ENCODE measurements around the gene ALK. TPM values are rescaled to one million over a fixed set of nuclear protein-coding genes. Genes with fewer than 3 reads are reported as not detected.

The ALK gene
- total RNA-seq, 4 donors from 2014 or later: 0.06 to 4.1 TPM; not detected in 2

DNA sequence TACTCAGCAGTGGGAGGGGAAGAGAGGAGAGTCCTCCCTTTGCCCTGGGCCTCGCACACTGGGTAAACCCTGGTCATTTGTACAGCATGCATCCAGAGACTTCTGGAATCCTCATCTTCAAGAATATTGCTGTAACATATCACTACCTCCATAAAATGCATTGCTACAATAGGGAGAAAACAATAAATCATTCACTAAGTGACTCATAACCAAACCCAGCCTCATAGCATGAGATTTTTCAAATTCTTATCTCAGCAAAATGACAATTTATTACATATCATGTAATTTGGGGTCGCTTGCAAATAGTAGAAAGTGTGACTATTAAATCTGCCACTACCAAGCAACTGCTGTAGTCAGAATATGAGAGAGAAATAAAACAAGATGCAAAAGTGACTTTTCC, 189.4 kb downstream of the ALK start:
- intact Hi-C loops (cut with DNase I; ENCODE audit: low total_unique reads): no loop called here
- peaks cover 0 to 3% of the 10 kb centered on the region in 2 donors for H3K4me1 ChIP-seq
- H3K9me3 ChIP-seq: no peaks in the 10 kb centered on the region
- TF ChIP-seq, protein P1, sequence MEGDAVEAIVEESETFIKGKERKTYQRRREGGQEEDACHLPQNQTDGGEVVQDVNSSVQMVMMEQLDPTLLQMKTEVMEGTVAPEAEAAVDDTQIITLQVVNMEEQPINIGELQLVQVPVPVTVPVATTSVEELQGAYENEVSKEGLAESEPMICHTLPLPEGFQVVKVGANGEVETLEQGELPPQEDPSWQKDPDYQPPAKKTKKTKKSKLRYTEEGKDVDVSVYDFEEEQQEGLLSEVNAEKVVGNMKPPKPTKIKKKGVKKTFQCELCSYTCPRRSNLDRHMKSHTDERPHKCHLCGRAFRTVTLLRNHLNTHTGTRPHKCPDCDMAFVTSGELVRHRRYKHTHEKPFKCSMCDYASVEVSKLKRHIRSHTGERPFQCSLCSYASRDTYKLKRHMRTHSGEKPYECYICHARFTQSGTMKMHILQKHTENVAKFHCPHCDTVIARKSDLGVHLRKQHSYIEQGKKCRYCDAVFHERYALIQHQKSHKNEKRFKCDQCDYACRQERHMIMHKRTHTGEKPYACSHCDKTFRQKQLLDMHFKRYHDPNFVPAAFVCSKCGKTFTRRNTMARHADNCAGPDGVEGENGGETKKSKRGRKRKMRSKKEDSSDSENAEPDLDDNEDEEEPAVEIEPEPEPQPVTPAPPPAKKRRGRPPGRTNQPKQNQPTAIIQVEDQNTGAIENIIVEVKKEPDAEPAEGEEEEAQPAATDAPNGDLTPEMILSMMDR (IDR thresholded peaks at IDR 0.05): no peak
- no peak for TF ChIP-seq POLR2A (IDR thresholded peaks at IDR 0.05)
- no peak for DNase-seq
- H3K27ac ChIP-seq: no peak overlapping the region
- no peaks in the 10 kb centered on the region for H3K27me3 ChIP-seq
- no peaks in the 10 kb centered on the region for H3K36me3 ChIP-seq
- H3K4me3 ChIP-seq: no peak overlapping the region

DNA sequence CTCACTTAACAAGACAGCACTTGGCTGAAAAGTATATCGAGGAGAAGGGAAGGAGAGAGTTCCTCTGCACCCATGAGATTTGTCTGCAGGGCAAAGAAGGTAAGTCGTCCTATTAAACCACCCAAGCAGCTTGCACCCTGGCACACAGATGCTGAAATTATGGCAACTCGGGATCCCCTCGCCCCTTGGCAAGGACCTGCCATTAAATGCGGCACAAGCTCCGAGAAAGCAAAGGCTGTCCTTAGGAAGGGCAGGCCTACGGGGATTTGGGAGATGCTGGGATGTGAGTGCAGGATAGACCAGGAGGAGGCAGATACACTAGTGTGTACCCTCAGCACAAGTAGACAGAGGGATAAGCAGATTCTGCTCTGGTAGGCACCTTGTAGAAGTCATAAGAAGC, 191.5 kb downstream of the ALK start:
- Histone ChIP-seq H3K4me3 (no peak overlapping the region), H3K27ac (no peak overlapping the region), H3K36me3 (no peaks in the 10 kb centered on the region), H3K27me3 (no peaks in the 10 kb centered on the region), H3K9me3 (no peaks in the 10 kb centered on the region), H3K4me1 (peaks cover 0 to 3% of the 10 kb centered on the region in 2 donors)
- DNase-seq: no peak
- no peak for TF ChIP-seq POLR2A (IDR thresholded peaks at IDR 0.05)
- TF ChIP-seq, protein P1 (IDR thresholded peaks at IDR 0.05): no peak
- intact Hi-C loops (cut with DNase I; ENCODE audit: low total_unique reads): no loop called here

DNA sequence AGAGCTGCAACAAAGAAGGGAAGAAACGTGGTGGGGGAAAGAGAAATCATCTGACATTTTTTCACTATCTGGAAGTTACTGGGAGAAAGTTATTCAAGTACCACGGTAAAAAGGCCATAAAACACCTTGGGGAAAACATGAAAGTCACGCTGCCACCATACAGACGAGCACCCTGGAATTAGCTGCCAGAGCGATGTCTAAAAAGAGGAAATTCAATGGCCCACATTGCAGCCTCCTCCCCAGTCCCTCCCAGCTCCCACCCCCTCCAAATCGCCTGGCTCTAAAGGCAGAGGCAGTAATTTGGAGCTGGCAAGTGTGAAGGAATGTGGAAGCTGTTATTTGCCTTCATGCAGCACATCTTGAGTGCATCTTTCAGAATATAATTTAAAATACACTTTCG, 192.0 kb downstream of the ALK start:
- Histone ChIP-seq H3K9me3 (no peaks in the 10 kb centered on the region), H3K4me1 (peaks cover 0 to 3% of the 10 kb centered on the region in 2 donors), H3K4me3 (no peak overlapping the region), H3K27ac (peak overlapping the region in 1 of 2 donors; percentile 44), H3K36me3 (no peaks in the 10 kb centered on the region), H3K27me3 (no peaks in the 10 kb centered on the region)
- intact Hi-C loops (cut with DNase I; ENCODE audit: low total_unique reads): no loop called here
- DNase-seq: no peak
- TF ChIP-seq, protein P1 (IDR thresholded peaks at IDR 0.05): no peak
- TF ChIP-seq POLR2A (IDR thresholded peaks at IDR 0.05): no peak

DNA sequence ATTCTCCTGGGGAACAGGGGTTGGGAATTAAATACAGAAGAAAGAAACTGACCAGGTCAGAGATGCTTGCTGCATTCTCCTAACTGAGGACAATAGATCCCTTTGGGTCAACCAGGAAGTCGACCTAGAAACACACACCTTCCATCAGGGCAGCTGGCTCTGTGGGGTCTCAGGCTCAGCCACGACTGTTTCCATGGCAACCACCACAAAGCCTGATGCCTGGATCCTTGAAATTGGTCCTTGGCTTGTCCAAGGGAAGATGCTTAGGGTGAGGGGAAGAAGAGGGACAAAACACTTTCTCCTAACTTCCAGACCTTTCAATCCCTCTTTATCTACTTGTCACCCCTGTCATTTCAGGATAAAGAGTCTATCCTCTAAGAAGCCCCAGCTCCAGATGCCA, 194.4 kb downstream of the ALK start:
- TF ChIP-seq, protein P1 (IDR thresholded peaks at IDR 0.05): no peak
- no peak for TF ChIP-seq POLR2A (IDR thresholded peaks at IDR 0.05)
- peaks cover 0 to 3% of the 10 kb centered on the region in 2 donors for H3K4me1 ChIP-seq
- no peak for DNase-seq
- no peaks in the 10 kb centered on the region for H3K36me3 ChIP-seq
- H3K27ac ChIP-seq: no peak overlapping the region
- H3K4me3 ChIP-seq: no peak overlapping the region
- H3K27me3 ChIP-seq: no peaks in the 10 kb centered on the region
- no peaks in the 10 kb centered on the region for H3K9me3 ChIP-seq
- intact Hi-C loops (cut with DNase I; ENCODE audit: low total_unique reads): no loop called here

DNA sequence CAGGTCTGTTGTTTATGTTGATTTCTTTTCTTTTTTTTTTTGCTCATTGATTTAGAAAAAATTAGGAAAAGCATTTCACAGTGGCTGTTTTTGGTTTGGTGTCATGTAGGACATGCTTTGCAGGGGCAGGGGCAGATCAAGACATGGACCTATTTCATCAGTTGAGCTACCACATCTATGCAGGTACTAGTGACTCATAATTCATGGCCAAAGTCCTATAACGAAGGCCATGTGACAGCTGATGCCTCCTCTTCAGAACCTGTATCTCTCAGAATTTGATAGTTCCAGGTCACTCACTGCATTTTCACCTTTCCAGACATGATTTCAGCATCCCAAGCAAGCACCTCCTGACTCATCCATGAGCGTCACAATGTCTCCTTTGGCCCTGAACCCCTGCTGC, 195.8 kb downstream of the ALK start:
- H3K36me3 ChIP-seq: no peaks in the 10 kb centered on the region
- H3K9me3 ChIP-seq: no peaks in the 10 kb centered on the region
- no peak for DNase-seq
- peaks cover 0 to 3% of the 10 kb centered on the region in 2 donors for H3K4me1 ChIP-seq
- H3K27me3 ChIP-seq: no peaks in the 10 kb centered on the region
- intact Hi-C loops (cut with DNase I; ENCODE audit: low total_unique reads): no loop called here
- H3K27ac ChIP-seq: no peak overlapping the region
- no peak overlapping the region for H3K4me3 ChIP-seq
- TF ChIP-seq, protein P1 (IDR thresholded peaks at IDR 0.05): no peak
- TF ChIP-seq POLR2A (IDR thresholded peaks at IDR 0.05): no peak
